Breast epithelium (tissue), 3 donors: ENCODE data around the gene HSPD1.

Experiments used
- POLR2A ChIP-seq: fragments of 450-650 bp; IDR thresholded peaks from one replicate; pipeline ENCODE4 v1.6.1; 2016; ENCODE audit warnings: antibody characterized with exemption, mild to moderate bottlenecking, moderate library complexity
- POLR2AphosphoS5 ChIP-seq, 3 donors: sonication (generic); formaldehyde crosslinking; IDR thresholded peaks; one replicate each; pipeline ENCODE4 v1.6.1; 2017; ENCODE audit warnings: antibody characterized with exemption in 3 of 3
- TF ChIP-seq, protein P1 (sequence below), 3 donors: fragments of 450-650 bp; IDR thresholded peaks; one replicate each; pipeline ENCODE4 v1.5.1; 2016 to 2017; ENCODE audit warnings: antibody characterized with exemption in 3 of 3, mild to moderate bottlenecking in 3 of 3, moderate library complexity in 3 of 3

DNA sequence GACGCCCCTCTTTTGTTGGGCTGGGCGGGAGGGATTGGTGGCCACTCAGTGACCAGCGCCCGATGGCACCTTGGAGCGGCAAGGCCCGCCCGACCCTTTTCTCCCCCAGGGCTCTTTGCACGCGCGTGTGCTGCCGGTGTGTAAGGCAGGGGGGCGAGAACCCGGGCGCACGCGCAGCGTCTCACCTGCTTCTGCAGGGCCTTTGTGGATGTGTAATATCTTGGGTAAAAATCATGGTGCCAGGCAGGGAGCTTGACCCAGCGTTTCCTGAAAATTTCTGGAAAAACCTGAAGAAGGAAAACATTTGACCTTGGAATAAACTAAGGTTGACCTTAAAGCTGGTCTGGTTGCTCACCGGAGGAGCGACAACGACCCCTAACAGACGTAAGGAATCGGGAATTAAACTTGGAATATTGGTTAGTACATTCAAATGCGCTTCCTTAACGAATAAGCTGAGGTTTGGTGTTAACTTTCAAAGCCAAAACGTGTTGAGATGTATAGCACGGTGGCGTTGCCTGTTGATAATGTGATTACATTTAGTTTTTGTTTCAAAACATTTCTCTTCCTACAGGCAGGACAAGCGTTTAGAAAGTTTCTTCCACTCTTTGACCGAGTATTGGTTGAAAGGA is 977 bp upstream of the HSPD1 start:
- TF ChIP-seq, protein P1, sequence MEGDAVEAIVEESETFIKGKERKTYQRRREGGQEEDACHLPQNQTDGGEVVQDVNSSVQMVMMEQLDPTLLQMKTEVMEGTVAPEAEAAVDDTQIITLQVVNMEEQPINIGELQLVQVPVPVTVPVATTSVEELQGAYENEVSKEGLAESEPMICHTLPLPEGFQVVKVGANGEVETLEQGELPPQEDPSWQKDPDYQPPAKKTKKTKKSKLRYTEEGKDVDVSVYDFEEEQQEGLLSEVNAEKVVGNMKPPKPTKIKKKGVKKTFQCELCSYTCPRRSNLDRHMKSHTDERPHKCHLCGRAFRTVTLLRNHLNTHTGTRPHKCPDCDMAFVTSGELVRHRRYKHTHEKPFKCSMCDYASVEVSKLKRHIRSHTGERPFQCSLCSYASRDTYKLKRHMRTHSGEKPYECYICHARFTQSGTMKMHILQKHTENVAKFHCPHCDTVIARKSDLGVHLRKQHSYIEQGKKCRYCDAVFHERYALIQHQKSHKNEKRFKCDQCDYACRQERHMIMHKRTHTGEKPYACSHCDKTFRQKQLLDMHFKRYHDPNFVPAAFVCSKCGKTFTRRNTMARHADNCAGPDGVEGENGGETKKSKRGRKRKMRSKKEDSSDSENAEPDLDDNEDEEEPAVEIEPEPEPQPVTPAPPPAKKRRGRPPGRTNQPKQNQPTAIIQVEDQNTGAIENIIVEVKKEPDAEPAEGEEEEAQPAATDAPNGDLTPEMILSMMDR (IDR thresholded peaks at IDR 0.05), result no peak
- TF ChIP-seq POLR2A (no peak), POLR2AphosphoS5 (IDR thresholded peaks at IDR 0.05) (no peak)
